Islet of Langerhans (tissue), 1 donor: ENCODE measurements around the gene AGTRAP.

ENCODE experiments used
- FAIRE-seq: peaks from one replicate; lab custom pipeline; 2011; peaks lifted over from hg19 to GRCh38; lab: Jason Lieb, UNC

AGTRAP gene

GRCh38 chr1:11736746-11737639 is 1.1 kb downstream of the AGTRAP start:
- no peak for FAIRE-seq

- FAIRE-seq = no peak
Measured at GRCh38 chr1:11738096-11738495, 2.2 kb downstream of the AGTRAP start.

- FAIRE-seq = no peak
Measured at GRCh38 chr1:11738783-11739182, 2.8 kb downstream of the AGTRAP start.

GRCh38 chr1:11740258-11741192 is 4.6 kb downstream of the AGTRAP start:
- no peak for FAIRE-seq

GRCh38 chr1:11741482-11741881 is 5.5 kb downstream of the AGTRAP start:
- no peak for FAIRE-seq

- FAIRE-seq = no peak
Measured at GRCh38 chr1:11741919-11742558, 6.1 kb downstream of the AGTRAP start.

GRCh38 chr1:11744287-11744686 is 8.4 kb downstream of the AGTRAP start:
- FAIRE-seq = no peak

GRCh38 chr1:11746092-11746491 is 10.2 kb downstream of the AGTRAP start:
- FAIRE-seq = no peak

- no peak for FAIRE-seq
Measured at GRCh38 chr1:11746795-11747487, 11.0 kb downstream of the AGTRAP start.

- no peak for FAIRE-seq
Measured at GRCh38 chr1:11748294-11749202, 12.6 kb downstream of the AGTRAP start.

- no peak for FAIRE-seq
Measured at GRCh38 chr1:11749203-11749689, 13.3 kb downstream of the AGTRAP start.

GRCh38 chr1:11749996-11750395 is 14.1 kb downstream of the AGTRAP start:
- FAIRE-seq = no peak

- FAIRE-seq = no peak
Measured at GRCh38 chr1:11751087-11751486, 15.2 kb downstream of the AGTRAP start.

- FAIRE-seq = no peak
Measured at GRCh38 chr1:11752359-11753088, 16.6 kb downstream of the AGTRAP start.

- no peak for FAIRE-seq
Measured at GRCh38 chr1:11753555-11754208, 17.7 kb downstream of the AGTRAP start.

- FAIRE-seq = no peak
Measured at GRCh38 chr1:11757047-11757446, 21.1 kb downstream of the AGTRAP start.

- no peak for FAIRE-seq
Measured at GRCh38 chr1:11759791-11760190, 23.9 kb downstream of the AGTRAP start.

- no peak for FAIRE-seq
Measured at GRCh38 chr1:11761285-11761684, 25.3 kb downstream of the AGTRAP start.

GRCh38 chr1:11761988-11762406 is 26.1 kb downstream of the AGTRAP start, which contains the start of gene C1orf167:
Gene C1orf167, plus strand, starts transcription at chr1:11762193. Its CDS starts 2,208 bp downstream, at chr1:11764401.
- FAIRE-seq = no peak
